Body of pancreas (tissue), 4 donors: ENCODE data around the gene CLEC16A.

Experiments used
- CTCF ChIP-seq, 7 experiments: fragments of 450-650 bp in 4 of 7; fragments of 200-600 bp in 3 of 7; sonication (generic) in 3 of 7; IDR thresholded peaks; one replicate each; pipeline ENCODE4 v1.5.1; 2016 to 2019; ENCODE audit warnings: antibody characterized with exemption in 7 of 7
- POLR2A ChIP-seq, 3 donors: fragments of 450-650 bp; IDR thresholded peaks; one replicate each; pipeline ENCODE4 v1.6.1; 2016; ENCODE audit warnings: antibody characterized with exemption in 3 of 3, mild to moderate bottlenecking in 2 of 3

DNA sequence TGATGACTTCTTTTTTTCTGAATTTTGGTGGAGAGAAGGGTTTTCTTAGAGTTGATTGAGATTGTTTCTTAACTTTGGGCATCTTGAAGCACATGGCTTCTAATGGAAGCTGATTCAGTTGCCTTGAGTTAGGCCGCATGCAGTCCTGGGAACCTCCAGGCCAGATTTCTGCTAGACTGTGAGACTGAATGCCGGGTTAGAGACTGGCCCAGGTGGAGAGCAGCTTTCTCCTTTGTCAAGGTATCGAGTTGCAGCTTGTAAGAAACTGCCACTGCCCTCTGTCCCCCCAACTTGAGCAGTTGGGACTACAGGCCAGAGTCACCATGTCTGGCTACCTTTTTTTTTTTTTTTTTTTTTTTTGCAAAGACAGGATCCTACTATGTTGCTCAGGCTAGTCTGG is 77.6 kb downstream of the CLEC16A start:
- TF ChIP-seq CTCF (IDR thresholded peaks at IDR 0.05), result no peak
- TF ChIP-seq POLR2A (IDR thresholded peaks at IDR 0.05), result no peak
